T-helper 9 cell (primary cell): ENCODE measurements around the gene HHEX.

Experiments
- DNase-seq: peaks from one replicate; pipeline ENCODE4 v3.0.0-alpha.2; 2020

The HHEX gene

GRCh38 chr10:92693534-92693893, 3.8 kb downstream of the HHEX start:
- DNase-seq: no peak

GRCh38 chr10:92695679-92696605, 6.2 kb downstream of the HHEX start:
- DNase-seq: no peak

GRCh38 chr10:92696606-92697383, 7.0 kb downstream of the HHEX start:
- no peak for DNase-seq

DNA sequence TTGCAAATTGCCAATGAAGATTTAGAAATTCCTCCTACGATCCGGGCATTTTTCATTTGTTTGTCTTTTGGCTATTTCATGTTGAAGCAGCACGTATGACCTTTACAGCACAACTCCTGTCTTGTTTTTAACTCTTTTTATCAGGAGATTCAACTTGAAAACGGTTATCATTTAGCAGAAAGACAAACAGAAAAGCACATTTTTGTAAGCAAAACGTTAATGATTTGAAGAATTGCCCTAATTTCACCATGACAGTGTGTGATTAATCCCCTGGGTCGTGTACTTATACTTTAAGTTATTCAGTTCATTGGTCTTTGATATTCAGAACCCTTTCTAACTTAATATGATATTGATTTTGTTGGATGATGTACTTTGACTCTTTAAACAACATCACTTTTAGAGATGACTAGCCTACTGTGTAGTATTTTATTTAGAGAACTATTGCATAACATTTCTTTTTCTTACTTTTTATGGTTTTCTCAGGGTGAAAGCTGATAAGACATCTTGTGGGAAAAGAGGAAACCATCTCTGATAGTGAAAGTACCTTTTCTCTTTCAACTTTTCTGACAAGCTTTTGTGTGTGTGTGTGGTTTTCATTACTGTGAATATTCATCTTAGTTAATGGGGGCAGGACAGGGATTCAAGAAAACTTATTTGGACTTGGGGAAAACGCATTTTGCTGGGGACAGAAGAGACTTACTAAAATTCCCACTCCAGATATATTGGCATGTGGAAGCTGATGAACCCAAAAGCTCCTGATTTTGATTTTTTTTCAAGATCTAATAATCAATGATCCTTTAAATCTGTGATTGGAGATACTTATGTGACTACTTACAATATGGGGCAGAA, 8.1 kb downstream of the HHEX start:
- DNase-seq: no peak

DNA sequence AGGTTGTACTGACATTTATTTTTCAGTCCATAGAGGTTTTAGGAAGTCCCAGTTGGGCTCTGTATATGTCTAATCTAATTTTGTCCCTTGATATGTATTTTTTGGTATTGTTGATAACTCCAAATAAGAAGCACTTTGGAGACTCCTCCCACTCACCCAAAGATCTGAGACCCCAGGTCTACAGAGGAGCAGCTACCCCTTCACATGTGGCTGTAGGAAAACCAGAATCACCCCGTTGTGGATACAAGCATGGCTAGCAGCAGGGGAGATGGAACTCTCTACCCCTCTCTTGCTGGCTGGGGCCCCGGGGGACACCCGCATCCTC, 9.4 kb downstream of the HHEX start:
- no peak for DNase-seq

DNA sequence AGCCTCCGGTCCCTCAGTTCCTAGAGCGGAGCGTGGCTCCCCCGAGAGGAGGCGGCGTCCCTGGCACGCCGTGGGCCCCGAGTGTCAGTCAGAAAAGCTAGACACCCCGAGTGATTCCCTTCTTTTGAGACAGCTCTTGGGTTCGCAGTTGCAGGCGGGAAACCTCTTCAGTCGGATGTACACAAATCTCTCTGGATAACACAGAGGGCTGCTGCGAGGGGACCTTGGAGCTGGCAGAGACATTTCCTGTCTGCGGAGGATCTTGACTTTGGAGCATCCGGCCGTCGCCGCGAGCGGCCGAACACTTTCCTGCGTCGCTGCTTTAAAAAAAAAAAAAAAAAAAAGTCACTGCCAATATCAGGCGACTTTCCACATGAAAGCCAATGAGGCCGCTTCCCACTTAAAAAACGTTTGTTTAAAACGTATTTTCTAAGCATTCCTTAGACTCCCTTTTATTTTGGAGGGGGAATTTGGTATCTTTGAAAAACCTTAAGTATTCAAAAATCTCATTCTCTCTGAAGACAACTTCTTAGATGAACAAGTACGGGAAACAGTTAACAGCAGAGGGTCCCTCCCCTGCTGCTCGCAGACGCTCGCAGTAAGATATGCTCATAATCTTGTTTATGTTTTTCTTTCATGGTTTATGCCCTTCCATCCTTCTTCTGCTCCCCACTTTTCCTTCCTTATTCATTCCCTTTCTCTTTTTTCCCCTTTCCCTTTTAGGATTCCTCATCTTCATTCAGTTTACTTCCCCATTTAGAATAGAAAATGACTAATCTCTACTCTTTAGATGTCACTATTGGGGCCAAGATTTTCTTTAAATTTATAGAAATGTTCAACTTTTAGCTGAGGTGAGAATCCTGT, 10.0 kb downstream of the HHEX start:
- no peak for DNase-seq

DNA sequence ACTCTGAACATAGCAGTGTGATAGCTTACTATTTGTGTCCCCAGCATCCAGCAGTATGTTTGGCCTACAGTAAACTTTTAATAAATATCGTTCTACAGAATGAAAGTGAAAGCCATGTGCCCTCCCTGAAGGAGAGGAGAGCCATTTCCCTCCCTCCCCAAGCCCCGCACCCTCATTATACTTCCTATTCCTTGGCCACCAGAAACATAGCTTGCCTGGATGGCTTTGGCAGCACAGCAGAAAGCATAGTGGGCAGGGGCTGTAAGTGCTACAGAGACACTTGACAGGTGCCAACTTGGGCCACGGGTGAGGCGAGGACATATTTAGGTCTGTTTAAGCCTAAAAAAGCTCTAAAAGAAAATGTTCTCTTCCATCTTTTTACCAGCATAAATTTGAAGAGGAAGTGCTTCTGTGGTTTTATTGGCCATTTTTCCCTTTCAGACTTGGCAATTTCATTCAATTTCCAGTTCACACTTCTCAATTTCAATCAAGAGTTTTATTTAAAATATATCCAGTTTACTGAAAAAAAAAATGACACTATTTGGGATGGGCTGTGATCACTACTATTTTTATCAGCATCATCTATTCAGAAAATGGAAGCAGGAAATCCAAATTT, 12.7 kb downstream of the HHEX start:
- DNase-seq: no peak

DNA sequence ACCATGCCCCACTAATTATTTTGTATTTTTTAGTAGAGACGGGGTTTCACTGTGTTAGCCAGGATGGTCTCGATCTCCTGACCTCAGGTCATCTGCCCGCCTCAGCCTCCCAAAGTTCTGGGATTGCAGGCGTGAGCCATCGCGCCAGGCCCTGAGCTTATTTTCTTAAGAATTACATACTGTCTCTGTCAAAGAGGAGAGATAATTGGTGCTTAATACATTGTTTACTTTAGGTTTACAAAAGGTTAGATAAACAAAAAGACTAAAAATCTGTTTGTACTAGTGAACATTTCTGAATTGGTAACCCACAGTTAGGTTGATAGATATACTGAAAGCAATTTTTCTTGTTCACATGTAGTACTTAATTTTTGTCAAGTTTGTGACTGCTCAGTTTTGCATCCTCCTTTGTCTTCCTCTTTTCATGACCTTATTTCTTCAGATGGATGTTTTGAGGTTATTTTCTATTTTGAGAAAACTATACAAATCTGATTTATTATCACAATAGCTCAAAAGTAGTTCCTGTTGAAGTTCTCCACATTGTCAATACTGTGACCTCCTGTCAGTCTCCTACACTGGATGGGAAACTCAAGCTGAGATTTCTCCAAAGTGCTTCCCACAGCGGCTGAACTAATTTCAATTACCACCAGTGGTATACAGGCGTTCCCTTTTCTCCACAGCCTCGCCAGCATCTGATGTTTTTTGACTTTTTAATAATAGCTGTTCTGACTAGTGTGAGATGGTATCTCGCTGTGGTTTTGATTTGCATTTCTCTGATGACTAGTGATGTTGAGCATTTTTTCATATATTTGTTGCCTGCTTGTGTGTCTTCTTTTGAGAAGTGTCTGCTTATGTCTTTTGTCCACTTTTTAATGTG, 22.5 kb downstream of the HHEX start:
- no peak for DNase-seq

DNA sequence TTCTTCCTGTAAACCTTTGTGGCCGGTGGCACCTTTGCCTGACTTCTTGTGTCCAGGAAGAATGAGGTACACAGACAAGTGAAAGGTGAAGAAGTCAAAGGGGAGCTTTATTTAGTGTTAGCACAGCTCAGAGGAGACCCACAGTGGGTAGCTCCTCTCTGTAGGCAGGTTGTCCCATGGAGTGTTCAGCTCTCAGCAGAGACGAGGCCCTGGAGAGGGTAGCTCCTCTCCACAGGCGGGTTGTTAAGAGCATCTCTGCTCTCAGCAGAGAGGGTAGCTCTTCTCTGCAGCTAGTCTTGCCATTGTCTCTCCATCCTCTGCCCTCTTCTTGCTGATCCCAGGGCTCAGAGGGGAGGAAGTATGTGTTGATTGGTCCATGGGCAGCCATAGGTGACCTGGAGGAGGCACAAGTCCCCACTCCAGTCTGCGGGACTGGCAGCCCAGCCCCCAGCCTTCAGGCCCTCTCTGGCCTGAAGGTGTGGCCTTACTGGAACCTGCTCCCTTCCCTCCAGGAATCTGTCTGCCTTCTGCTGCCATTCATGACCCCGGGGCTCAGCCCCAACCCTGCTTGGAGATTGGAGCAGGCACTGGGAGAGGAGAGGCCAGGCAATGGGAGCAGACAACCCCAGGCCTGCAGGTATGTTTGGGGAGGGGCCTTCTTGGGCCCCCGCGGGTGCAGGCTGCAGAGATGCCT, 24.5 kb downstream of the HHEX start:
- no peak for DNase-seq

- DNase-seq: no peak
Measured at GRCh38 chr10:92714872-92715271, 25.1 kb downstream of the HHEX start.

DNA sequence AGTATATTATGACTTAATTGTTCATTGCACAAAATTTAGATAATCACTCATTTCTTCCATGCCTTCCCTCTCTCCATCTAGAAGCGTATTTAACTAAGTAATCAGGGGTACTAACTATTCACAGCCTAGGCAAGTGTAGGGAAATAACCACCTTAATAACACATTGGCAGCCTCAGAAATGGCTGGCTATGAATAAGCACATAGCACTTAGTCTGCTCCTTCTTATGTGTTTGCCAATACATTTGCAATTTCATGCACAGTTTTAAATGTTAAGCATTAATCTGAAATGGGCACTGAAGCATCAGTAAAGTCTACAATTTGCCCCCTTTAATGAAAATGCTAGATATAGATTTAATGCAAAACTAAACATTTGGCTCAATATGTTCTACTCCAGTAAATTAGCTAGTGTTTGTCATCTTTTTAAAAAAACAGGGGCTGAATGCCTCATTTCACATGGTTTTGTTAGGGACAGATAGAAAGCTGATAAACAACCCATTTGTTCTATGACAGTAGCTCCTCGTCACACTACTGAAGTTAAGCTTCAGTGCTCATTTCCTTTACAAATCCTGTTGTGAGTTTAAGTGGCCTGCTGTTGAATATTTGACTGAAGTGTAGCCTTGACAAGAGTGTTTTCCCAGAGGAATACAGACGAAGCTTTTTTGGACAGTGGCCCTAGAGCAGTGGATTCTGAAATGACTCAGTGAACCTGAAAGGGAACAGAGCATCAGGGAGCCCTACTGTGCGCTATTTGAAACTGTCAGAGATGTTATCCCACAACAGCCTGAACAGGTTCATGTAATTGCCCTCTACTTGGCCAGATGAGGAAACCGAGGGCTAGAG, 30.5 kb downstream of the HHEX start:
- no peak for DNase-seq

DNA sequence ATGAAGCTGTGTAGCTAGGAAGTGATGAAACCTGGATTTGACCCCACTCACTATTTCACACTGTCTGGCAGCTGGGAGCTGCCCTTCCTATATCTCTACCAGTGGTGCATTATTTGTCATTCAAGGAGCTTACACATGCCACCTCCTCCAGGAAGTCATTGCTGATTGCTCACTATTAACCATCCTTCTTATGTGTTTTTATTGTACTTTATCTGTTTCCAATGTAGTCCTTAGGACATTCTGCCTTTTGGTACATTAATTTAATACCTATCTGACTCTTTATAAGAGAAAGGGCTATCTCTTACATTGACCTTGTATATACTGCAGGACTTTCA, 31.0 kb downstream of the HHEX start:
- DNase-seq: no peak

GRCh38 chr10:92722349-92722748, 32.6 kb downstream of the HHEX start:
- no peak for DNase-seq

DNA sequence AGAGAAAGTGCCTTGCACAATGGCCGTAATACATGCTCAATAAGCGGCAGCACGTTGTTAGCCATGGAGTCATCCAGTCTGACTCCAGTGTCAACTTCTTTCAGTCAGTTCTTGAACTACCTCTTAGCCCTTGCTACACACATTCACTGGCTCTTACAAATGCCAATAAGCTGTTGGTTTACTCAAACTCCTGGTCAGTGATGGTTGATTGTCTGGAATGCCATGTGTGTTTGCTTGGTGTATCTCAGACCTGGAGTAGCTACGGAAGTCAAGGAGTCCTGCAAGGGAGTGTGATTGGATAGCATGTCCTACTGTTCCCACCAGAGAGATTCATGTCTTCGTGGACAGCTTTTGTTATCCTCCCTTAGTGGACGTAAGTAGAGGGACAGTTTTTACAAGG, 37.4 kb downstream of the HHEX start:
- no peak for DNase-seq

- no peak for DNase-seq
Measured at GRCh38 chr10:92727550-92727949, 37.8 kb downstream of the HHEX start.

GRCh38 chr10:92729886-92730285, 40.1 kb downstream of the HHEX start:
- DNase-seq: no peak

DNA sequence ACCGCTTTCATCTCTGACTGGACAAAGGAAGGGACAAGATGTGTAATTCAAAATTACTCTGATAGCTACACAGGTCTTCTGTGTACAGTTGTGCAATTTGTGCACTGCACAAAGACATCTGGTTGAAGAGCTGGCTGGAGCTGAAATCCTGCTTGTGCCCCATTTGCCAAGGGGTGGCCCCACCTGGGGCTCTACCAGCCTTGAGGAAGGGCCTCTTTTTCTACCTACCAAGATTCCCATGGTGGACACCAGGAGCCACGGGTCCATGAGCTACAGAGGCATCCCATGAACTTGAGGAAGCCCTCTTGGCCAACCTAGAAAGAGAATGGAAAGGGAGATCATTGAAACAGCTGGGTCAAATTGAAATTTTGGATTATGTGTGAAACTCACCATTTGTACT, 43.2 kb downstream of the HHEX start:
- DNase-seq: no peak

- DNase-seq: no peak
Measured at GRCh38 chr10:92734301-92734700, 44.5 kb downstream of the HHEX start.

GRCh38 chr10:92735938-92736337, 46.2 kb downstream of the HHEX start:
- DNase-seq: no peak
